Measurements from ENCODE around the gene FAM81B. TPM values are rescaled to one million over a fixed set of nuclear protein-coding genes. Genes with fewer than 3 reads are reported as not detected.
"Not testable (repeated sequence)": the region's sequence is repeated elsewhere in the genome, so short reads cannot be mapped to it uniquely, and the experiment has no call there.

Gene FAM81B
- polyA plus RNA-seq, 1 experiment, result not detected

DNA sequence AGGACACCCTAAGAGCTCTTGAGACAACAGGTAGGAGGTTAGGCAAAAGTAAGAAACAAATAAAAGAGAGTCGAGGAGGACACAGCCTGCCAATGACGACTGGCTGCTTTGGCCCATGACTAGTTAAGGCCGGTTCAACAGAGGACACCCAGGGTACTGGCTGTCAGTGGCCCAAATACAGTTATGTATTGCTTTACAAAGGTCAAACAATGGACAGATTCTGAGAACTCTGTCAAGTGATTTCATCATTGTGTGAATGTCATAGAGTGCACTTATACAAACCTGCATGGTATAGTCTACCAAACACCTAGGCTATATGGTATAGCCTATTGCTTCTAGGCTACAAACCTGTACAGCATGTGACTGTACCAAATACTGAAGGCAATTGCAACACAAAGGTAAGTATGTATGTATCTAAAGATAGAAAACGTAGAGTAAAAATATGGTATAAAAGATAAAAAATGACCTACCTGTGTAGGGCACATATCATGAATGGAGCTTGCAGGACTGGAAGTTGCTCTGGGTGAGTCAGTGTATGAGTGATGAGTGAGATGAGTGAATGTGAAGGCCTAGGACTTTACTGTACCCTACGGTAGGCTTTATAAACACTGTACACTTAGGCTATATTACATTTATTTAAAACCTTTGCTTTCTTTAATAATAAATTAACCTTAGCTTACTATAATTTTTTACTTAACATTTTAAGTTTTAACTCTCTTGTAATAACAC lies 6.5 kb upstream of the FAM81B start:
- Histone ChIP-seq H3K27ac (ENCODE audit: low read depth, low read length) (no peak overlapping the region), H3K4me3 (ENCODE audit: low read depth, low read length) (no peak overlapping the region), H3K9me3 (ENCODE audit: control insufficient read depth, insufficient read depth, low read length) (no peaks in the 10 kb centered on the region), H3K27me3 (ENCODE audit: control insufficient read depth, insufficient read depth, low read length) (no peaks in the 10 kb centered on the region)
- no peak for DNase-seq (ENCODE audit: low read depth, low spot score)
- TF ChIP-seq, protein P1, sequence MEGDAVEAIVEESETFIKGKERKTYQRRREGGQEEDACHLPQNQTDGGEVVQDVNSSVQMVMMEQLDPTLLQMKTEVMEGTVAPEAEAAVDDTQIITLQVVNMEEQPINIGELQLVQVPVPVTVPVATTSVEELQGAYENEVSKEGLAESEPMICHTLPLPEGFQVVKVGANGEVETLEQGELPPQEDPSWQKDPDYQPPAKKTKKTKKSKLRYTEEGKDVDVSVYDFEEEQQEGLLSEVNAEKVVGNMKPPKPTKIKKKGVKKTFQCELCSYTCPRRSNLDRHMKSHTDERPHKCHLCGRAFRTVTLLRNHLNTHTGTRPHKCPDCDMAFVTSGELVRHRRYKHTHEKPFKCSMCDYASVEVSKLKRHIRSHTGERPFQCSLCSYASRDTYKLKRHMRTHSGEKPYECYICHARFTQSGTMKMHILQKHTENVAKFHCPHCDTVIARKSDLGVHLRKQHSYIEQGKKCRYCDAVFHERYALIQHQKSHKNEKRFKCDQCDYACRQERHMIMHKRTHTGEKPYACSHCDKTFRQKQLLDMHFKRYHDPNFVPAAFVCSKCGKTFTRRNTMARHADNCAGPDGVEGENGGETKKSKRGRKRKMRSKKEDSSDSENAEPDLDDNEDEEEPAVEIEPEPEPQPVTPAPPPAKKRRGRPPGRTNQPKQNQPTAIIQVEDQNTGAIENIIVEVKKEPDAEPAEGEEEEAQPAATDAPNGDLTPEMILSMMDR (IDR thresholded peaks at IDR 0.05; ENCODE audit: low read depth, low read length), result no peak
- CTCF ChIA-PET, result no interaction called here
- POLR2A ChIA-PET, result no interaction called here

DNA sequence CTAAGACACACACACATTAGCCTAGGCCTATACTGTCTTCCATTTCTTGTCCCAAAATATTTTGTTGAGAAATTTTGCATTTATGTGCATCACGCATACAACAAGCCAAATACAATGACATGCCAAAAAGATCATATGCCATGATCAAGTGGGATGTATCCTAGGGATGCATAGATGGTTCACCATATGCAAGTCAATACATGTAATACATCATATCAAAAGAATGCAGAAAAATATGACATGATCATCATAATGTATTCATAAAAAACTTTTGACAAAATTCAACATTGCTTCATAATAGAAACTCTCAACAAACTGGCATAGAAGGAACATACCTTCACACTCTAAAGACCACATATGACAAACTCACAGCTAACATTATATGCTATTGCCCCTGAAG lies 5.8 kb upstream of the FAM81B start:
- Histone ChIP-seq H3K27me3 (ENCODE audit: control insufficient read depth, insufficient read depth, low read length) (no peaks in the 10 kb centered on the region), H3K27ac (ENCODE audit: low read depth, low read length) (no peak overlapping the region), H3K9me3 (ENCODE audit: control insufficient read depth, insufficient read depth, low read length) (no peaks in the 10 kb centered on the region), H3K4me3 (ENCODE audit: low read depth, low read length) (no peak overlapping the region)
- TF ChIP-seq, protein P1 (IDR thresholded peaks at IDR 0.05; ENCODE audit: low read depth, low read length), result no peak
- ChIA-PET POLR2A (no interaction called here), CTCF (no interaction called here)
- no peak for DNase-seq (ENCODE audit: low read depth, low spot score)

DNA sequence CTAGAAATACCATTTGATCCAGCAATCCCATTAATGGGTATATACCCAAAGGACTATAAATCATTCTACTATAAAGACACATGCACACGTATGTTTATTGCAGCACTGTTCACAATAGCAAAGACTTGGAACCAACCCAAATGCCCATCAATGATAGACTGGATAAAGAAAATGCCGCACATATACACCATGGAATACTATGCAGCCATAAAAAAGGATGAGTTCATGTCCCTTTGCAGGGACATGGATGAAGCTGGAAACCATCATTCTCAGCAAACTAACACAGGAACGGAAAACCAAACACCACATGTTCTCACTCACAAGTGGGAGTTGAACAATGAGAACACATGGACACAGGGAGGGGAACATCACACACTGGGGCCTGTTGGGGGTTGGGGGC lies 799 bp downstream of the FAM81B start:
- H3K27ac ChIP-seq (ENCODE audit: low read depth, low read length); DNase-seq (ENCODE audit: low read depth, low spot score); CTCF ChIA-PET; H3K4me3 ChIP-seq (ENCODE audit: low read depth, low read length); H3K27me3 ChIP-seq (ENCODE audit: control insufficient read depth, insufficient read depth, low read length); H3K9me3 ChIP-seq (ENCODE audit: control insufficient read depth, insufficient read depth, low read length); POLR2A ChIA-PET: not testable (repeated sequence)

DNA sequence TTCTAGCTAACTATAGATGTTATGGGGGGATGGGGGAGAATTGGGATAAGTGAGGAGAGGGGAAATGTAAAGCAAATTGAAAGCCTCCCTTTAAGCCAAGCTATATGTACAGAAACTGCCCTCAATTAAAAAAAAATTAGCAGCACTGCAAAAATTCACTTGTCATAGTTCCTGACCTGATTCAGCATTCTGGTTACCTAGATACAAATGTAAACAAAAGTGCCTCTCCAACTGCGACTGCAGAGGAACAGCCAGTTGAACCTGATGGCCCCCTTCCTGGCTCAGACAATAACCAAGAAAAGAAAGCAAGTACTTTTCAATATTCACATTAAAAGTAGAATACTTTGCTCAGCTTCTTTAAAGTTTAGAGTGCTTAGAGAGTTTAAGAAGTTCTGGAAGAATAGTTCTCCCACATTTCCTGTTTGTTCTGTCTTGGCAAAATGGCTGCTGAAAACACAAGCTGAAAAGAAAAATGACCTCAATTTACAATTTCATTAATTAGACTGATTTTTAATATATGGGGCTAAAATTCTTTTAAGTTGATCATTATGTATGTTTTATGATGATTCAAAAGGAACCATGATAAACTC lies 1.5 kb downstream of the FAM81B start:
- H3K4me3 ChIP-seq (ENCODE audit: low read depth, low read length), result no peak overlapping the region
- H3K9me3 ChIP-seq (ENCODE audit: control insufficient read depth, insufficient read depth, low read length), result no peaks in the 10 kb centered on the region
- POLR2A ChIA-PET, result no interaction called here
- H3K27ac ChIP-seq (ENCODE audit: low read depth, low read length), result no peak overlapping the region
- TF ChIP-seq, protein P1 (IDR thresholded peaks at IDR 0.05; ENCODE audit: low read depth, low read length), result no peak
- CTCF ChIA-PET, result no interaction called here
- H3K27me3 ChIP-seq (ENCODE audit: control insufficient read depth, insufficient read depth, low read length), result no peaks in the 10 kb centered on the region
- no peak for DNase-seq (ENCODE audit: low read depth, low spot score)

DNA sequence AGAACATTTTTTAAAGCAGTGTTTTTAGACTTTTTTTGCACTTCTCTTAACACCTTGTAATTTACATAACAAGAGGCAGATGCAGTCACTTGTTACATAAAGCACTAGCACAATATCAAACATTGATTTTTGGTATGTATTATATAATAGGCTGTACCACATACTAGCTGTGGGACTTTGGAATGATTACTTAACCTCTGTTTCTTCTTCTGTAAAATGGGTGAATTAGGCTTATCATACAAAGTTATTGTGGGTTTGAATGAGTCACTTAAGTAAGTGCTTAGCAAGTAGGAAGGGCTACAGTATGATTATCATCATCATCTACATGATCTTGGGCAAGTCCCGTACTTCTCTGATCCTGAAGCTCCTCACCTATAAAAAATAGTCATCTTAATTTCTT lies 2.1 kb downstream of the FAM81B start:
- TF ChIP-seq, protein P1 (IDR thresholded peaks at IDR 0.05; ENCODE audit: low read depth, low read length), result no peak
- Histone ChIP-seq H3K27me3 (ENCODE audit: control insufficient read depth, insufficient read depth, low read length) (no peaks in the 10 kb centered on the region), H3K9me3 (ENCODE audit: control insufficient read depth, insufficient read depth, low read length) (no peaks in the 10 kb centered on the region), H3K4me3 (ENCODE audit: low read depth, low read length) (no peak overlapping the region), H3K27ac (ENCODE audit: low read depth, low read length) (no peak overlapping the region)
- ChIA-PET CTCF (no interaction called here), POLR2A (no interaction called here)
- DNase-seq (ENCODE audit: low read depth, low spot score), result no peak

All from AG04450 (cell line).